RWPE2 (cell line): Measurements from ENCODE around the gene CELF2.

ENCODE experiments used
- ATAC-seq: fragments of 200-7000 bp; cut with Tn5 transposase; 3 replicates; pipeline ENCODE4 v1.9.1; 2021; ENCODE audit warnings: low read depth
- DNase-seq: peaks from one replicate; pipeline ENCODE4 v3.0.0-alpha.2; 2020; ENCODE audit warnings: low spot score
- H3K27ac ChIP-seq: fragments of 450-650 bp; 2 replicates; pipeline ENCODE4 v1.5.1; 2017; ENCODE audit warnings: mild to moderate bottlenecking; ENCODE audit not compliant: poor library complexity, severe bottlenecking
- H3K27me3 ChIP-seq: fragments of 250-450 bp; sonication (Bioruptor Pico); 2 replicates; pipeline ENCODE4 v1.5.1; 2021; ENCODE audit warnings: mild to moderate bottlenecking, moderate library complexity; ENCODE audit not compliant: insufficient read depth, poor library complexity, severe bottlenecking
- H3K36me3 ChIP-seq: fragments of 250-450 bp; sonication (Bioruptor Pico); 2 replicates; pipeline ENCODE4 v1.5.1; 2020; ENCODE audit warnings: low read depth, mild to moderate bottlenecking, moderate library complexity
- H3K4me1 ChIP-seq: fragments of 250-450 bp; sonication (Bioruptor Pico); 2 replicates; pipeline ENCODE4 v1.5.1; 2021; ENCODE audit warnings: mild to moderate bottlenecking, moderate library complexity; ENCODE audit not compliant: insufficient read depth, poor library complexity, severe bottlenecking
- H3K4me3 ChIP-seq: fragments of 250-450 bp; sonication (Bioruptor Pico); 2 replicates; pipeline ENCODE4 v1.5.1; 2021; ENCODE audit warnings: mild to moderate bottlenecking, moderate library complexity; ENCODE audit not compliant: severe bottlenecking
- H3K9me3 ChIP-seq: fragments of 250-450 bp; sonication (Bioruptor Pico); 2 replicates; pipeline ENCODE4 v1.5.1; 2021; ENCODE audit warnings: mild to moderate bottlenecking, moderate library complexity; ENCODE audit not compliant: severe bottlenecking
- CTCF ChIP-seq: fragments of 450-650 bp; IDR thresholded peaks from one replicate; pipeline ENCODE4 v1.5.1; 2017; ENCODE audit warnings: mild to moderate bottlenecking, moderate library complexity; ENCODE audit not compliant: poor library complexity, severe bottlenecking

Gene CELF2

DNA sequence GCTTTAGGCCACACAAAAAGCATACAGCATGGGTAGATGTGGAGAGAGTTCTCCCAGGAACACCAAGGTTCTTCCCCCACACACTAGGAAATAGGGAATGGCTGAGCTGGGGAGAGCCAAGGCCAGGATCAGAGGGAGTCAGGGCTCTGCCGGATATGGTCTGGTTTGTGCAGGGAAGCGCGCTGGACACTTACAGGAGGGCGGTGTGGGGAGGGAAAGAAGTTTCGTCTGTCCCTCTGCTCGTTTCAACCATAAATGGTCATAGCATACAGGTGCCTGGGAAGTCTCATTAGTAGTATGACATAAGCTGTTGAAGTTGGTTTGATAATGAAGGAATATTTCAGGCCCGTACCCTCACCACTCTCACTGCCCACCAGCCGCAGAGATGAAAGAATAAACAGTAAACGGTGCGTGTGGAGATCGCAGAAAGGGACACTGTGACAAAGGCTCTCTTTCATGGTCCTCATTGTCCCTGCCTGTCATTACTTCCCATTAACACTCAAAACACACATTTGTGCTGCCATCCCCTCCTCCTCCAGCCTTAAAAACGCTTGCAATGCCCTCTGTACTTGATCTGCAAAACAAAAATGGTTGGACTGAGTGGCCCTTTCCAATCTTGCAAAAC lies 207.2 kb downstream of the CELF2 start:
- H3K36me3 ChIP-seq = no peaks in the 10 kb centered on the region
- no peak for TF ChIP-seq CTCF
- H3K4me1 ChIP-seq = no peaks in the 10 kb centered on the region
- no peak overlapping the region for H3K4me3 ChIP-seq
- no peaks in the 10 kb centered on the region for H3K27me3 ChIP-seq
- no peak overlapping the region for H3K27ac ChIP-seq
- H3K9me3 ChIP-seq = no peaks in the 10 kb centered on the region
- ATAC-seq (no peak), DNase-seq (no peak)

GRCh38 chr10:11225935-11226334 lies 208.3 kb downstream of the CELF2 start:
- Histone ChIP-seq H3K27me3 (no peaks in the 10 kb centered on the region), H3K27ac (no peak overlapping the region), H3K4me1 (no peaks in the 10 kb centered on the region), H3K4me3 (no peak overlapping the region), H3K36me3 (no peaks in the 10 kb centered on the region), H3K9me3 (no peaks in the 10 kb centered on the region)
- DNase-seq = no peak
- no peak for ATAC-seq
- no peak for TF ChIP-seq CTCF

- H3K9me3 ChIP-seq = no peaks in the 10 kb centered on the region
- no peaks in the 10 kb centered on the region for H3K36me3 ChIP-seq
- no peak overlapping the region for H3K27ac ChIP-seq
- no peak for DNase-seq
- H3K4me1 ChIP-seq = no peaks in the 10 kb centered on the region
- no peak overlapping the region for H3K4me3 ChIP-seq
- H3K27me3 ChIP-seq = no peaks in the 10 kb centered on the region
- no peak for ATAC-seq
- no peak for TF ChIP-seq CTCF
Measured at GRCh38 chr10:11227103-11227502, 209.4 kb downstream of the CELF2 start.

GRCh38 chr10:11229893-11230292 lies 212.2 kb downstream of the CELF2 start:
- ATAC-seq (no peak), DNase-seq (no peak)
- Histone ChIP-seq H3K9me3 (no peaks in the 10 kb centered on the region), H3K4me3 (no peak overlapping the region), H3K27ac (no peak overlapping the region), H3K4me1 (no peaks in the 10 kb centered on the region), H3K36me3 (no peaks in the 10 kb centered on the region), H3K27me3 (no peaks in the 10 kb centered on the region)
- no peak for TF ChIP-seq CTCF

GRCh38 chr10:11230498-11231167 lies 213.0 kb downstream of the CELF2 start:
- H3K27ac ChIP-seq = no peak overlapping the region
- no peaks in the 10 kb centered on the region for H3K4me1 ChIP-seq
- DNase-seq (no peak), ATAC-seq (no peak)
- no peaks in the 10 kb centered on the region for H3K9me3 ChIP-seq
- H3K36me3 ChIP-seq = no peaks in the 10 kb centered on the region
- no peak for TF ChIP-seq CTCF
- H3K4me3 ChIP-seq = no peak overlapping the region
- no peaks in the 10 kb centered on the region for H3K27me3 ChIP-seq
